Lower leg skin (tissue), 4 donors: ENCODE data around the gene IGSF9. TPM values are rescaled to one million over a fixed set of nuclear protein-coding genes. Genes with fewer than 3 reads are reported as not detected.

Experiments
- DNase-seq, 2 donors: peaks; one replicate each; pipeline ENCODE4 v3.0.0-alpha.2; 2019; ENCODE audit warnings: low spot score in 2 of 2
- H3K4me3 ChIP-seq: fragments of 200-600 bp; sonication (generic); 2 replicates; pipeline ENCODE4 v1.5.1; 2017; ENCODE audit warnings: mild to moderate bottlenecking, low read depth; ENCODE audit not compliant: poor library complexity, severe bottlenecking
- CTCF ChIP-seq, 3 donors: fragments of 450-650 bp; IDR thresholded peaks; one replicate each; pipeline ENCODE4 v1.5.1; 2016; ENCODE audit warnings: antibody characterized with exemption in 3 of 3, mild to moderate bottlenecking in 3 of 3, moderate library complexity in 2 of 3
- POLR2A ChIP-seq, 2 donors: fragments of 450-650 bp; IDR thresholded peaks; one replicate each; pipeline ENCODE4 v1.6.1; 2016 to 2017; ENCODE audit warnings: antibody characterized with exemption in 2 of 2, mild to moderate bottlenecking in 1 of 2, moderate library complexity in 1 of 2
- WGBS, 2 donors: methylation state at CpG; one replicate each; pipeline ENCODE4 v1.1.5; 2018; 5-methylcytosine and 5-hydroxymethylcytosine counted together
- intact Hi-C: fragments of 100-400 bp; cut with DNase I; formaldehyde crosslinking; loops from one replicate; pipeline ENCODE4 v1.15.0; 2023; ENCODE audit warnings: low total_unique reads
- microRNA-seq, 2 donors: library from miRNA; unstranded; fragments of <30 nt; microRNA quantifications; one replicate each; pipeline ENCODE4, GENCODE V29; 2016; ENCODE audit warnings: borderline replicate concordance in 2 of 2, borderline number of aligned reads in 1 of 2
- total RNA-seq, 4 donors: library from RNA; depleted of rRNA; stranded (reverse); fragments of >200 nt; gene quantifications; one replicate each; pipeline ENCODE4 v1.1.0, GENCODE V29; 2016

The IGSF9 gene
- total RNA-seq, 4 donors from 2014 or later: 17.7 to 29.6 (median 19.6) TPM

GRCh38 chr1:159879136-159879535, 66.3 kb downstream of the IGSF9 start:
- WGBS, 2 donors: 87 to 88% methylated on average over 3 of the region's 3 CpGs
- DNase-seq: no peak
- H3K4me3 ChIP-seq: no peak overlapping the region
- intact Hi-C loops: no loop called here
- no peak for TF ChIP-seq POLR2A (IDR thresholded peaks at IDR 0.05)

- no peak overlapping the region for H3K4me3 ChIP-seq
- intact Hi-C loops: no loop called here
- TF ChIP-seq POLR2A (IDR thresholded peaks at IDR 0.05) (no peak), CTCF (IDR thresholded peaks at IDR 0.05) (no peak)
- DNase-seq: no peak
- 87 to 92% methylated on average over 6 of the region's 6 CpGs for WGBS, 2 donors
These were observed 67.5 kb downstream of the IGSF9 start for GRCh38 chr1:159877695-159878444.

Small RNA genes lying within 50 kb of the gene (microRNA-seq; reads per million reads assigned to microRNA genes)
- 0 to 0.68 reads per million in 2 donors for gene MIR4259

Other genes starting within 250 kb of the IGSF9 start
- gene CRP, start 231.0 kb downstream of the IGSF9 start, total RNA-seq: under 1 TPM in 1 of 4 donors, not detected in 3; 0.52 TPM
- 100 to 1,000 TPM in 1 of 4 donors, 10 to 100 TPM in 3; 68.2 to 167 (median 90.7) TPM for gene DUSP23, start 164.7 kb downstream of the IGSF9 start, total RNA-seq
- under 1 TPM in 3 of 4 donors, not detected in 1; 0.17 to 0.80 (median 0.42) TPM for gene FCRL6, start 143.3 kb downstream of the IGSF9 start, total RNA-seq
- 1 to 10 TPM; 3.1 to 7.8 (median 5.2) TPM for gene SLAMF8, start 118.7 kb downstream of the IGSF9 start, total RNA-seq
- 10 to 100 TPM; 14.6 to 54.5 (median 43.1) TPM for gene VSIG8, start 83.0 kb downstream of the IGSF9 start, total RNA-seq
- gene CFAP45, start 45.4 kb downstream of the IGSF9 start, total RNA-seq: 1 to 10 TPM in 1 of 4 donors, under 1 TPM in 3; 0.46 to 3.0 (median 0.66) TPM
- gene TAGLN2, start 20.1 kb downstream of the IGSF9 start, total RNA-seq: 100 to 1,000 TPM; 244 to 413 (median 306) TPM
- not detected for gene SLAMF9, start 8.6 kb upstream of the IGSF9 start, total RNA-seq
- 1 to 10 TPM; 2.4 to 4.5 (median 3.6) TPM for gene PIGM, start 86.4 kb upstream of the IGSF9 start, total RNA-seq
- gene KCNJ10, start 124.5 kb upstream of the IGSF9 start, total RNA-seq: not detected
- under 1 TPM in 1 of 4 donors, not detected in 3; 0.12 TPM for gene KCNJ9, start 135.9 kb upstream of the IGSF9 start, total RNA-seq
- 10 to 100 TPM; 44.5 to 74.5 (median 54.9) TPM for gene IGSF8, start 153.0 kb upstream of the IGSF9 start, total RNA-seq
- gene ATP1A2, start 170.1 kb upstream of the IGSF9 start, total RNA-seq: 1 to 10 TPM; 1.1 to 5.8 (median 5.0) TPM
- gene ATP1A4, start 206.0 kb upstream of the IGSF9 start, total RNA-seq: under 1 TPM in 1 of 4 donors, not detected in 3; 0.32 TPM
- gene CASQ1, start 245.0 kb upstream of the IGSF9 start, total RNA-seq: under 1 TPM in 2 of 4 donors, not detected in 2; 0.12 to 0.23 TPM